Testis (tissue), 3 donors: ENCODE data around the gene CCDC194. TPM values are rescaled to one million over a fixed set of nuclear protein-coding genes. Genes with fewer than 3 reads are reported as not detected.

ENCODE experiments used
- DNase-seq: peaks from one replicate; pipeline ENCODE4 v3.0.0-alpha.2; 2019
- H3K27ac ChIP-seq, 2 donors: fragments of 200-600 bp; sonication (generic); one replicate each; pipeline ENCODE4 v1.5.1; 2019
- H3K27me3 ChIP-seq: fragments of 200-600 bp; sonication (generic); one replicate; pipeline ENCODE4 v1.5.1; 2019
- H3K36me3 ChIP-seq: fragments of 200-600 bp; sonication (generic); one replicate; pipeline ENCODE4 v1.5.1; 2017; ENCODE audit warnings: low read depth; ENCODE audit errors: missing control alignments
- H3K4me1 ChIP-seq: fragments of 200-600 bp; sonication (generic); one replicate; pipeline ENCODE4 v1.5.1; 2019
- H3K4me3 ChIP-seq, 2 donors: fragments of 200-600 bp; sonication (generic); one replicate each; pipeline ENCODE4 v1.5.1; 2017 to 2019
- H3K9me3 ChIP-seq: fragments of 200-600 bp; sonication (generic); one replicate; pipeline ENCODE4 v1.5.1; 2017
- CTCF ChIP-seq, 3 experiments: fragments of 450-650 bp in 2 of 3; fragments of 200-600 bp in 1 of 3; sonication (generic) in 1 of 3; IDR thresholded peaks; one replicate each; pipeline ENCODE4 v1.5.1; 2016 to 2019; ENCODE audit warnings: antibody characterized with exemption in 3 of 3, mild to moderate bottlenecking in 2 of 3, moderate library complexity in 1 of 3
- POLR2A ChIP-seq: fragments of 450-650 bp; IDR thresholded peaks from one replicate; pipeline ENCODE4 v1.6.1; 2017; ENCODE audit warnings: antibody characterized with exemption, mild to moderate bottlenecking, moderate library complexity
- WGBS, 2 donors: methylation state at CpG; one replicate each; pipeline ENCODE4 v1.1.5; 2018; 5-methylcytosine and 5-hydroxymethylcytosine counted together
- intact Hi-C: fragments of 100-400 bp; cut with DNase I; formaldehyde crosslinking; loops from one replicate; pipeline ENCODE4 v1.15.1; 2023; ENCODE audit warnings: low total_unique reads
- polyA plus RNA-seq: library from polyadenylated mRNA; stranded (reverse); fragments of 350-450 nt; fragmentation: Illumina TruSeq; extraction: RNeasy Lipid Tissue Mini Kit (QIAGEN cat#74804); gene quantifications from one replicate; pipeline ENCODE4 v1.2.3, GENCODE V29; 2014; ENCODE audit warnings: low read depth, low replicate concordance; ENCODE audit not compliant: insufficient read depth
- total RNA-seq, 2 donors: library from RNA; depleted of rRNA; stranded (reverse); fragments of >200 nt; gene quantifications; one replicate each; pipeline ENCODE4 v1.2.3, GENCODE V29; 2016

The CCDC194 gene
- total and polyA plus RNA-seq, 3 donors from 2014 or later, result 0.45 to 1.3 TPM; not detected in 1

GRCh38 chr19:17398902-17399527, 5.0 kb upstream of the CCDC194 start:
- Histone ChIP-seq H3K27me3 (no peaks in the 10 kb centered on the region), H3K36me3 (no peaks in the 10 kb centered on the region), H3K4me3 (no peak overlapping the region), H3K27ac (no peak overlapping the region), H3K4me1 (peaks cover 3% of the 10 kb centered on the region), H3K9me3 (no peaks in the 10 kb centered on the region)
- WGBS, 2 donors, result 57 to 73% methylated on average over 8 of the region's 8 CpGs
- TF ChIP-seq CTCF (IDR thresholded peaks at IDR 0.05) (no peak), POLR2A (no peak)
- DNase-seq, result no peak
- intact Hi-C loops, result no loop called here

- no peaks in the 10 kb centered on the region for H3K27me3 ChIP-seq
- H3K36me3 ChIP-seq, result no peaks in the 10 kb centered on the region
- WGBS, 2 donors, result 30 to 38% methylated on average over 18 to 19 of the region's 19 CpGs
- H3K27ac ChIP-seq, result peak overlapping the region in 1 of 2 donors; percentile 39
- intact Hi-C loops, result no loop called here
- no peak overlapping the region for H3K4me3 ChIP-seq
- DNase-seq, result peak; percentile 56
- H3K9me3 ChIP-seq, result no peaks in the 10 kb centered on the region
- TF ChIP-seq POLR2A (no peak), CTCF (IDR thresholded peaks at IDR 0.05) (peak in 2 of 3 experiments; percentile 48 to 54)
- H3K4me1 ChIP-seq, result peaks cover 8% of the 10 kb centered on the region
Measured at GRCh38 chr19:17394891-17395415, 957 bp upstream of the CCDC194 start.

- Histone ChIP-seq H3K9me3 (no peaks in the 10 kb centered on the region), H3K4me1 (peaks cover 8% of the 10 kb centered on the region), H3K36me3 (no peaks in the 10 kb centered on the region), H3K27ac (no peak overlapping the region), H3K4me3 (no peak overlapping the region), H3K27me3 (no peaks in the 10 kb centered on the region)
- intact Hi-C loops, result no loop called here
- TF ChIP-seq POLR2A (no peak), CTCF (IDR thresholded peaks at IDR 0.05) (no peak)
- WGBS, 2 donors, result 45 to 50% methylated on average over 2 of the region's 2 CpGs
- no peak for DNase-seq
Measured at GRCh38 chr19:17393002-17393401, 994 bp downstream of the CCDC194 start.

GRCh38 chr19:17391371-17392151, 2.4 kb downstream of the CCDC194 start:
- H3K9me3 ChIP-seq, result no peaks in the 10 kb centered on the region
- H3K36me3 ChIP-seq, result no peaks in the 10 kb centered on the region
- no peak overlapping the region for H3K27ac ChIP-seq
- peak overlapping the region; percentile 49 for H3K4me3 ChIP-seq
- intact Hi-C loops, result no loop called here
- DNase-seq, result no peak
- TF ChIP-seq POLR2A, result no peak
- 12 to 14% methylated on average over 18 to 26 of the region's 26 CpGs for WGBS, 2 donors
- no peaks in the 10 kb centered on the region for H3K27me3 ChIP-seq
- H3K4me1 ChIP-seq, result peaks cover 8% of the 10 kb centered on the region

- intact Hi-C loops, result no loop called here
- 1% methylated on average over 26 to 50 of the region's 50 CpGs for WGBS, 2 donors
- no peaks in the 10 kb centered on the region for H3K36me3 ChIP-seq
- peak; percentile 94 for DNase-seq
- TF ChIP-seq POLR2A (no peak), CTCF (IDR thresholded peaks at IDR 0.05) (peak; percentile 58 to 77 (median 73))
- H3K27me3 ChIP-seq, result no peaks in the 10 kb centered on the region
- no peaks in the 10 kb centered on the region for H3K9me3 ChIP-seq
- H3K27ac ChIP-seq, result no peak overlapping the region
- H3K4me3 ChIP-seq, result peak overlapping the region; percentile 49
- peaks cover 8% of the 10 kb centered on the region for H3K4me1 ChIP-seq
Measured at GRCh38 chr19:17390665-17391370, 3.2 kb downstream of the CCDC194 start.
